ENCODE results near the gene SYNE3.

GRCh38 chr14:95530473-95531276 lies 14.2 kb upstream of the SYNE3 start:
- TF ChIP-seq CTCF (IDR thresholded peaks at IDR 0.05): no peak
- TF ChIP-seq POLR2A (IDR thresholded peaks at IDR 0.05): no peak

Data from prostate gland (tissue), 2 donors.